Hepatocyte (in vitro differentiated cells): ENCODE data around the gene UBL5. TPM values are rescaled to one million over a fixed set of nuclear protein-coding genes. Genes with fewer than 3 reads are reported as not detected.
"Not testable (repeated sequence)": the region's sequence is repeated elsewhere in the genome, so short reads cannot be mapped to it uniquely, and the experiment has no call there.

Experiments
- DNase-seq: peaks from one replicate; pipeline ENCODE4 v3.0.0-alpha.2; 2016; ENCODE audit warnings: low spot score
- H2AFZ ChIP-seq: fragments of 200-600 bp; sonication (generic); 2 replicates; pipeline ENCODE4 v1.6.0; 2016; ENCODE audit warnings: antibody characterized with exemption, mild to moderate bottlenecking
- H3K27ac ChIP-seq: fragments of 200-600 bp; sonication (generic); 2 replicates; pipeline ENCODE4 v1.5.1; 2016; ENCODE audit warnings: mild to moderate bottlenecking
- H3K27me3 ChIP-seq: fragments of 200-600 bp; sonication (generic); 2 replicates; pipeline ENCODE4 v1.6.1; 2016
- H3K36me3 ChIP-seq: fragments of 200-600 bp; sonication (generic); replicated peaks from 2 replicates; pipeline ENCODE4 v1.5.1; 2016; ENCODE audit warnings: low read depth; ENCODE audit not compliant: insufficient read depth
- H3K4me1 ChIP-seq: fragments of 200-600 bp; sonication (generic); 2 replicates; pipeline ENCODE4 v1.5.1; 2016; ENCODE audit warnings: mild to moderate bottlenecking, moderate library complexity; ENCODE audit not compliant: insufficient read depth
- H3K4me2 ChIP-seq: fragments of 200-600 bp; sonication (generic); 2 replicates; pipeline ENCODE4 v1.6.0; 2016
- H3K4me3 ChIP-seq: fragments of 200-600 bp; sonication (generic); 2 replicates; pipeline ENCODE4 v1.5.1; 2016; ENCODE audit warnings: mild to moderate bottlenecking
- H3K79me2 ChIP-seq: fragments of 200-600 bp; sonication (generic); 2 replicates; pipeline ENCODE4 v1.6.0; 2017; ENCODE audit warnings: mild to moderate bottlenecking
- H3K9me2 ChIP-seq: fragments of 200-600 bp; sonication (generic); replicated peaks from 2 replicates; pipeline ENCODE4 v1.6.0; 2017; ENCODE audit warnings: mild to moderate bottlenecking; ENCODE audit not compliant: insufficient read depth
- H3K9me3 ChIP-seq: fragments of 200-600 bp; sonication (generic); 2 replicates; pipeline ENCODE4 v1.5.1; 2016; ENCODE audit warnings: low read depth, mild to moderate bottlenecking
- H4K20me1 ChIP-seq: fragments of 200-600 bp; sonication (generic); 2 replicates; pipeline ENCODE4 v1.6.0; 2016; ENCODE audit warnings: mild to moderate bottlenecking; ENCODE audit not compliant: insufficient read depth, poor library complexity, severe bottlenecking
- EZH2 ChIP-seq: fragments of 200-600 bp; sonication (generic); IDR thresholded peaks from 2 replicates; pipeline ENCODE4 v1.6.1; 2016; ENCODE audit warnings: antibody characterized with exemption, mild to moderate bottlenecking, borderline replicate concordance
- EZH2phosphoT487 ChIP-seq: fragments of 200-600 bp; sonication (generic); IDR thresholded peaks from one replicate; pipeline ENCODE4 v1.6.1; 2018; ENCODE audit warnings: antibody characterized with exemption, mild to moderate bottlenecking, low read depth, moderate library complexity; ENCODE audit not compliant: unreplicated experiment, severe bottlenecking
- WGBS: methylation state at CpG from one replicate; pipeline ENCODE4 v1.1.6; 2016; ENCODE audit warnings: low lambda C conversion rate; ENCODE audit errors: missing lambda C conversion rate; 5-methylcytosine and 5-hydroxymethylcytosine counted together
- polyA plus RNA-seq: library from polyadenylated mRNA; unstranded; fragments of >200 nt; fragmentation: Nextera tagmentation; extraction: Ambion mirVana; gene quantifications from 2 replicates; pipeline ENCODE4 v1.2.1, GENCODE V29; 2016
- total RNA-seq: library from RNA; depleted of rRNA; stranded (reverse); fragments of >200 nt; gene quantifications from 2 replicates; pipeline ENCODE4 v1.2.3, GENCODE V29; 2014
- TF ChIP-seq, protein P1 (sequence below): fragments of 200-600 bp; sonication (generic); IDR thresholded peaks from 2 replicates; pipeline ENCODE4 v1.5.1; 2016; ENCODE audit warnings: antibody characterized with exemption, mild to moderate bottlenecking; ENCODE audit not compliant: poor library complexity

Gene UBL5
- total and polyA plus RNA-seq, 2 experiments from 2014 or later, result 528 to 613 TPM

GRCh38 chr19:9818734-9819595 is 8.8 kb upstream of the UBL5 start, which contains the start of gene FBXL12:
Gene FBXL12 (minus strand): TSS chr19:9819079. CDS start chr19:9818813, 266 bp downstream.
- Histone ChIP-seq H3K4me1 (no peaks in the 10 kb centered on the region), H3K9me3 (no peaks in the 10 kb centered on the region), H3K9me2 (no peaks in the 10 kb centered on the region), H4K20me1 (peaks cover 8% of the 10 kb centered on the region), H3K4me2 (peak within 1 kb of the TSS; percentile 91), H2AFZ (peak within 1 kb of the TSS; percentile 39), H3K79me2 (peaks cover 45% of the 10 kb centered on the region), H3K36me3 (no peaks in the 10 kb centered on the region), H3K27ac (peak within 1 kb of the TSS; percentile 98), H3K4me3 (peak within 1 kb of the TSS; percentile 50), H3K27me3 (no peaks in the 10 kb centered on the region)
- under 1% methylated on average over 49 of the region's 82 CpGs for WGBS
- DNase-seq, result peak; percentile 100
- TF ChIP-seq EZH2phosphoT487, result no peak
- TF ChIP-seq EZH2, result no peak
- TF ChIP-seq, protein P1, sequence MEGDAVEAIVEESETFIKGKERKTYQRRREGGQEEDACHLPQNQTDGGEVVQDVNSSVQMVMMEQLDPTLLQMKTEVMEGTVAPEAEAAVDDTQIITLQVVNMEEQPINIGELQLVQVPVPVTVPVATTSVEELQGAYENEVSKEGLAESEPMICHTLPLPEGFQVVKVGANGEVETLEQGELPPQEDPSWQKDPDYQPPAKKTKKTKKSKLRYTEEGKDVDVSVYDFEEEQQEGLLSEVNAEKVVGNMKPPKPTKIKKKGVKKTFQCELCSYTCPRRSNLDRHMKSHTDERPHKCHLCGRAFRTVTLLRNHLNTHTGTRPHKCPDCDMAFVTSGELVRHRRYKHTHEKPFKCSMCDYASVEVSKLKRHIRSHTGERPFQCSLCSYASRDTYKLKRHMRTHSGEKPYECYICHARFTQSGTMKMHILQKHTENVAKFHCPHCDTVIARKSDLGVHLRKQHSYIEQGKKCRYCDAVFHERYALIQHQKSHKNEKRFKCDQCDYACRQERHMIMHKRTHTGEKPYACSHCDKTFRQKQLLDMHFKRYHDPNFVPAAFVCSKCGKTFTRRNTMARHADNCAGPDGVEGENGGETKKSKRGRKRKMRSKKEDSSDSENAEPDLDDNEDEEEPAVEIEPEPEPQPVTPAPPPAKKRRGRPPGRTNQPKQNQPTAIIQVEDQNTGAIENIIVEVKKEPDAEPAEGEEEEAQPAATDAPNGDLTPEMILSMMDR, result no peak

GRCh38 chr19:9819596-9819909 is 8.2 kb upstream of the UBL5 start:
- WGBS, result 0% methylated on average over 14 of the region's 21 CpGs
- Histone ChIP-seq H3K27me3 (no peaks in the 10 kb centered on the region), H3K36me3 (no peaks in the 10 kb centered on the region), H4K20me1 (peaks cover 8% of the 10 kb centered on the region), H3K79me2 (peaks cover 43% of the 10 kb centered on the region), H3K4me2 (peak overlapping the region; percentile 66), H2AFZ (peak overlapping the region; percentile 13), H3K9me2 (no peaks in the 10 kb centered on the region), H3K4me1 (no peaks in the 10 kb centered on the region), H3K27ac (peak overlapping the region; percentile 63), H3K4me3 (no peak overlapping the region), H3K9me3 (no peaks in the 10 kb centered on the region)
- TF ChIP-seq, protein P1, result no peak
- no peak for TF ChIP-seq EZH2
- no peak for TF ChIP-seq EZH2phosphoT487
- DNase-seq, result no peak

GRCh38 chr19:9820034-9820433 is 7.7 kb upstream of the UBL5 start:
- not testable (repeated sequence) for H3K4me1 ChIP-seq, H3K36me3 ChIP-seq, H3K9me3 ChIP-seq, H3K27me3 ChIP-seq, H4K20me1 ChIP-seq, H3K4me3 ChIP-seq, DNase-seq, H3K9me2 ChIP-seq
- WGBS, result 91% methylated on average over 8 of the region's 8 CpGs
- peak overlapping the region; percentile 13 for H2AFZ ChIP-seq
- peak overlapping the region; percentile 63 for H3K27ac ChIP-seq
- H3K4me2 ChIP-seq, result peak overlapping the region; percentile 66
- H3K79me2 ChIP-seq, result peaks cover 42% of the 10 kb centered on the region

DNA sequence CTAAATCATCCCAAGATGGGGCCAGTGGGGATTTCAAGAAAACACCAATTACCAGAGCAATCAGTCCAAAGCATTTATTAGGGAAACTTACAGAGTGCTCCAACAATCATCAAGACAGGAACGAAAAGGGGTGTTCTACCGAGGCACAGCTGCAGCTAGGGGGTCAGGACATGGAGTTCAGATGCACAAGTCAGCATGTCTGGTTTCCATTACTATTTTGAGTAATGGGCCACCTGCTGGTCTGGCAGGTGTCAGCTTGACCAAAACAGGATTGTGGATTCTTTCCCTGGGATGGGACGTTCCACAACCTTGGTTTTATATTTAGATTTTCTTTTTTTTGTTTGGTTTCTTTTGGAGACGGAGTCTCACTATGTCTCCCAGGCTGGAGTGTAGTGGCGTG is 3.9 kb upstream of the UBL5 start:
- H3K36me3 ChIP-seq, result no peaks in the 10 kb centered on the region
- 90% methylated on average over 5 of the region's 5 CpGs for WGBS
- no peak for TF ChIP-seq EZH2
- no peak for TF ChIP-seq EZH2phosphoT487
- TF ChIP-seq, protein P1, result no peak
- H3K27me3 ChIP-seq, result no peaks in the 10 kb centered on the region
- no peak overlapping the region for H3K4me3 ChIP-seq
- peaks cover 9% of the 10 kb centered on the region for H3K4me1 ChIP-seq
- no peak for DNase-seq
- no peaks in the 10 kb centered on the region for H3K9me3 ChIP-seq
- no peak overlapping the region for H2AFZ ChIP-seq
- no peaks in the 10 kb centered on the region for H3K9me2 ChIP-seq
- no peak overlapping the region for H3K4me2 ChIP-seq
- peaks cover 7% of the 10 kb centered on the region for H4K20me1 ChIP-seq
- H3K79me2 ChIP-seq, result peaks cover 40% of the 10 kb centered on the region
- no peak overlapping the region for H3K27ac ChIP-seq
